H1 (cell line): ENCODE results near the gene ADCK1. TPM values are rescaled to one million over a fixed set of nuclear protein-coding genes. Genes with fewer than 3 reads are reported as not detected.

Experiments used
- polyA plus RNA-seq, 7 experiments: library from polyadenylated mRNA; depleted of rRNA in 3 of 7; stranded (reverse) in 5 of 7; unstranded in 2 of 7; fragments of >200 nt in 5 of 7; fragments of 200-250 nt in 2 of 7; gene quantifications; 1 replicate in 5 of 7; 2 replicates in 1 of 7; 4 replicates in 1 of 7; pipeline versions ENCODE4 v1.2.1 to v1.2.3, GENCODE V29; 2011 to 2013; ENCODE audit warnings: missing spikeins in 2 of 7, mixed read lengths in 2 of 7
- total RNA-seq: library from RNA; stranded (reverse); fragmentation: NEBNext Ultra II Directional; extraction: Animal tissue kit (Norgen Biotek cat#: 25700); gene quantifications from 2 replicates; pipeline ENCODE4 v1.2.1, GENCODE V29; 2021
- TF ChIP-seq, protein P1 (sequence below), 3 experiments: IDR thresholded peaks; 1 replicate in 2 of 3; 2 replicates in 1 of 3; pipeline versions ENCODE4 v1.5.1 to v1.6.1; 2011; ENCODE audit warnings: low read length in 3 of 3, mild to moderate bottlenecking in 3 of 3, inconsistent platforms in 2 of 3, low read depth in 1 of 3, moderate library complexity in 1 of 3; ENCODE audit not compliant: insufficient read depth in 1 of 3; ENCODE audit errors: control extremely low read depth in 1 of 3

The ADCK1 gene
- total and polyA plus RNA-seq, 2 of the 8 experiments (the other 6 are each of a cell fraction or from before 2014, with no cell fraction given), result 11.0 to 16.8 TPM

DNA sequence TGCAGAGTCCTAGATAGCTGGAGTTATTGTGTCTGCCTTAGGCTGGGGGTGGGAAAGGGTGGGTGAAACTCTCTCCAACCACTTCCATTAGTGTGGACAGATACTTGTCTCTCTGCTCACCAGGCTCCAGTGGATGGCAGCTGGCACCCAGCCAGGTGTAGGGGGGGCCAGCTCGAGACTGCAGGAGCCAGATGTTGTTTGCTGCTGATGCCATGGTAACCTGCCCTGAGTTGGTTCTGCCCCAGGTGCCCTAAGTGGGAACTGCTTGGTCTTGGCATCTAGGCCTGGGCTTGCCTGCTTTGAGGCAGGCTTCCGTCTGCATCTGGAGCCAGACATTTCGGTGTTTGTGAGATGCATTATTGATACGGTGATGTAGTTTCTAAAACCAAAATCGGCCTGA lies 82.2 kb downstream of the ADCK1 start (continued):
- TF ChIP-seq, protein P1, sequence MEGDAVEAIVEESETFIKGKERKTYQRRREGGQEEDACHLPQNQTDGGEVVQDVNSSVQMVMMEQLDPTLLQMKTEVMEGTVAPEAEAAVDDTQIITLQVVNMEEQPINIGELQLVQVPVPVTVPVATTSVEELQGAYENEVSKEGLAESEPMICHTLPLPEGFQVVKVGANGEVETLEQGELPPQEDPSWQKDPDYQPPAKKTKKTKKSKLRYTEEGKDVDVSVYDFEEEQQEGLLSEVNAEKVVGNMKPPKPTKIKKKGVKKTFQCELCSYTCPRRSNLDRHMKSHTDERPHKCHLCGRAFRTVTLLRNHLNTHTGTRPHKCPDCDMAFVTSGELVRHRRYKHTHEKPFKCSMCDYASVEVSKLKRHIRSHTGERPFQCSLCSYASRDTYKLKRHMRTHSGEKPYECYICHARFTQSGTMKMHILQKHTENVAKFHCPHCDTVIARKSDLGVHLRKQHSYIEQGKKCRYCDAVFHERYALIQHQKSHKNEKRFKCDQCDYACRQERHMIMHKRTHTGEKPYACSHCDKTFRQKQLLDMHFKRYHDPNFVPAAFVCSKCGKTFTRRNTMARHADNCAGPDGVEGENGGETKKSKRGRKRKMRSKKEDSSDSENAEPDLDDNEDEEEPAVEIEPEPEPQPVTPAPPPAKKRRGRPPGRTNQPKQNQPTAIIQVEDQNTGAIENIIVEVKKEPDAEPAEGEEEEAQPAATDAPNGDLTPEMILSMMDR (IDR thresholded peaks at IDR 0.05; ENCODE audit: control extremely low read depth in 1 of 3, insufficient read depth in 1 of 3, low read depth in 1 of 3, low read length in 3 of 3), result no peak
